ENCODE measurements around the gene GALNT18. TPM values are rescaled to one million over a fixed set of nuclear protein-coding genes. Genes with fewer than 3 reads are reported as not detected.

GALNT18 gene
- total and polyA plus RNA-seq, 4 donors, result 2.1 to 11.0 (median 3.8) TPM

- 68% methylated on average over 2 of the region's 2 CpGs for WGBS
- H3K4me3 ChIP-seq (ENCODE audit: low read depth in 1 of 3, low read length in 3 of 3), result no peak overlapping the region
- DNase-seq (ENCODE audit: low spot score), result no peak
- no peak overlapping the region for H3K27ac ChIP-seq (ENCODE audit: low read depth in 1 of 2, low read length in 2 of 2)
- H3K4me1 ChIP-seq (ENCODE audit: control insufficient read depth in 4 of 4, insufficient read depth in 4 of 4, low read length in 3 of 4), result no peaks in the 10 kb centered on the region
- no peaks in the 10 kb centered on the region for H3K9me3 ChIP-seq (ENCODE audit: control insufficient read depth in 4 of 4, low read length in 3 of 4)
- TF ChIP-seq RAD21 (IDR thresholded peaks at IDR 0.05) (no peak), EGR1 (IDR thresholded peaks at IDR 0.05; ENCODE audit: low read depth in 2 of 2) (no peak), FOXA1 (IDR thresholded peaks at IDR 0.05) (no peak), HNF4G (IDR thresholded peaks at IDR 0.05) (no peak), HNF4A (conservative IDR thresholded peaks at IDR 0.05) (no peak), FOXA2 (IDR thresholded peaks at IDR 0.05) (no peak), RXRA (IDR thresholded peaks at IDR 0.05) (no peak)
- H3K36me3 ChIP-seq (ENCODE audit: control insufficient read depth in 4 of 4, insufficient read depth in 3 of 4, low read depth in 1 of 4, low read length in 3 of 4), result no peaks in the 10 kb centered on the region
- no peaks in the 10 kb centered on the region for H3K27me3 ChIP-seq (ENCODE audit: control insufficient read depth in 4 of 4, insufficient read depth in 4 of 4, low read length in 3 of 4)
- H3K9ac ChIP-seq (ENCODE audit: low read depth in 1 of 2, low read length in 2 of 2), result no peak overlapping the region
These were observed 143.9 kb downstream of the GALNT18 start for GRCh38 chr11:11477695-11478420.

- 62% methylated on average over 4 of the region's 4 CpGs for WGBS
- no peak for DNase-seq (ENCODE audit: low spot score)
- no peak overlapping the region for H3K27ac ChIP-seq (ENCODE audit: low read depth in 1 of 2, low read length in 2 of 2)
These were observed 144.7 kb downstream of the GALNT18 start for GRCh38 chr11:11476971-11477645.

More at GRCh38 chr11:11476971-11477645, 144.7 kb downstream of the GALNT18 start:
- Histone ChIP-seq H3K4me1 (ENCODE audit: control insufficient read depth in 4 of 4, insufficient read depth in 4 of 4, low read length in 3 of 4) (no peaks in the 10 kb centered on the region), H3K9ac (ENCODE audit: low read depth in 1 of 2, low read length in 2 of 2) (no peak overlapping the region), H3K4me3 (ENCODE audit: low read depth in 1 of 3, low read length in 3 of 3) (no peak overlapping the region), H3K27me3 (ENCODE audit: control insufficient read depth in 4 of 4, insufficient read depth in 4 of 4, low read length in 3 of 4) (no peaks in the 10 kb centered on the region), H3K9me3 (ENCODE audit: control insufficient read depth in 4 of 4, low read length in 3 of 4) (no peaks in the 10 kb centered on the region), H3K36me3 (ENCODE audit: control insufficient read depth in 4 of 4, insufficient read depth in 3 of 4, low read depth in 1 of 4, low read length in 3 of 4) (no peaks in the 10 kb centered on the region)
- TF ChIP-seq REST (IDR thresholded peaks at IDR 0.05), result no peak
- no peak for TF ChIP-seq CTCF (IDR thresholded peaks at IDR 0.05; ENCODE audit: low read depth, low read length, missing input control)
- TF ChIP-seq EGR1 (IDR thresholded peaks at IDR 0.05; ENCODE audit: low read depth in 2 of 2), result no peak
- peak in 1 of 2 donors; percentile 13 for TF ChIP-seq HNF4A (conservative IDR thresholded peaks at IDR 0.05)
- no peak for TF ChIP-seq GABPA (IDR thresholded peaks at IDR 0.05 in 1 of 2, conservative IDR thresholded peaks at IDR 0.05 in 1 of 2)
- TF ChIP-seq RAD21 (IDR thresholded peaks at IDR 0.05), result peak in 1 of 2 donors; percentile 14
- TF ChIP-seq RXRA (IDR thresholded peaks at IDR 0.05), result no peak
- no peak for TF ChIP-seq YY1 (IDR thresholded peaks at IDR 0.05)
- no peak for TF ChIP-seq JUND (IDR thresholded peaks at IDR 0.05)
- no peak for TF ChIP-seq ZBTB33 (IDR thresholded peaks at IDR 0.05)

All from liver (tissue), 9 donors.